Measurements from ENCODE around the gene BRD4.
A peak's percentile ranks its signal among the peaks of the same experiment; 100 is the strongest.

Gene BRD4

DNA sequence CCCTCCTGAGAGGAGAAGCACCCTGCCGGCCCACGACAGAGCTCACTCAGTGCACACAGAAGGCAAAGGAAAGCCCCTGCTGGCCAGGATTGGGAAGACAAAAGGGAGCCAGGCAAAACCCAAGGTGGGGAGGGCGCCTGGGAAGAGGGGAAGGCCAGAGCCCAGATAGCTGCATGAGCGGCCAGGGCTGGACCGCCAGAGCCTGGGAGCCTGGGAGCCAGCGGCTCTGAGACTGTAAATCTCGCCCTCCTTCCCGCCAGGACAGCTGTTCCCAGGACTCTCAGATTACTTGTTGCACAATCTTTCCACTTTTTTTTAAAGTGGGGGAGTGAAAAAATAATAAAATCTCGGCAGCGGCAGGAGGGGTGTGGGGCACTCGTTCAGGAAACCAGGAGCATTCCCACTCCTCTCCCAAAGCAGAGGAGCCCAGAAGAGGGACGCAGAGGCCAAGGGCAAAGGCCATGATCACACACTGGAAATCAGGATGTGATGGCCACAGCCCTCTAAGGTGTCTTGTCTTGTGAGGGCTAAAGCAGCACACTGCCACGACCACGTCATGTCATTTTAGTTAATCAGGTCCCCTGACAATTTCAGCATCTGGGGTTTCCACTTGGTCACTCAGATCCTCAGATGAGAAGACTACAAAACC is 80.5 kb downstream of the BRD4 start:
- FAIRE-seq: no peak
- TF ChIP-seq POLR2A (IDR thresholded peaks at IDR 0.05; ENCODE audit: low read depth, low read length): no peak
- DNase-seq (ENCODE audit: insufficient read length, low spot score): peak; percentile 63

DNA sequence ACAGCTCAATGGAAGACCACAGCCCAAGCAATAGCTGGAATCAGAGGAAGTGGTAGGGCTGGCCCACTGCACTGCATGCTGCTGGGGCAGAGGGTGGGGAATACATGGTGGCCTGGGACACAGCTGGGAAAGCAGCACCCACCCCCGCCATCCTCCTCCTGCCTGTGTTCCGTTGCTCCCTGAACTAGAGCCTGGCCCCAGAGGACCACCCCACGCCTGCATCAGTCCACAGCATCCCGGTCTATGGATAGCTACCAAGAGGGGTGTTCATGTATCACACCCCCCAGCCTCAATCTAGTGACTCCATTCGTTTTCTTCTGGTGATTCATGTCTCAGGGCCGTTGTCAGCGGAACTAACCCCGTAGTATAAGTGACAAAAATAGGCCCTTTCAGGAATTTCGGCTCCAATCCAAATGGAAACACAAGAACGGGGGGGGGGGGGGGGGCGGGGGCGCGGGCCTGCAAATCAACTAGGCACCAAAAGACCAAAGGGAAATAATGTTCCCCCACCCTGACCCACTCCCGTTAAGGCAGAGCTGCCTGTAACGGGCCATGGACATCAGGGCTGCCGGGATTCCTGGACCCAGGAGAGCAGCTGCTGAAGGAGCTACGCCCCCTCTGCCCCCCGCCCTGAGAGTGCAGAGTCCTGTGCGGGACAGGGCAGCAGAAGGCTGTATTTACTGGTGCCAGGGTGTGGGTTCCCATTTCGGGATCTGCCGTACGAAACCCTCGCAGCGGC is 81.2 kb downstream of the BRD4 start:
- FAIRE-seq (no peak), DNase-seq (ENCODE audit: insufficient read length, low spot score) (peak; percentile 55)
- peak; percentile 22; the same call in 1 of the 2 replicates for TF ChIP-seq POLR2A (IDR thresholded peaks at IDR 0.05; ENCODE audit: low read depth, low read length)

GRCh38 chr19:15250640-15250993 is 81.7 kb downstream of the BRD4 start:
- FAIRE-seq: no peak
- no peak for DNase-seq (ENCODE audit: insufficient read length, low spot score)
- TF ChIP-seq POLR2A (IDR thresholded peaks at IDR 0.05; ENCODE audit: low read depth, low read length): no peak

DNA sequence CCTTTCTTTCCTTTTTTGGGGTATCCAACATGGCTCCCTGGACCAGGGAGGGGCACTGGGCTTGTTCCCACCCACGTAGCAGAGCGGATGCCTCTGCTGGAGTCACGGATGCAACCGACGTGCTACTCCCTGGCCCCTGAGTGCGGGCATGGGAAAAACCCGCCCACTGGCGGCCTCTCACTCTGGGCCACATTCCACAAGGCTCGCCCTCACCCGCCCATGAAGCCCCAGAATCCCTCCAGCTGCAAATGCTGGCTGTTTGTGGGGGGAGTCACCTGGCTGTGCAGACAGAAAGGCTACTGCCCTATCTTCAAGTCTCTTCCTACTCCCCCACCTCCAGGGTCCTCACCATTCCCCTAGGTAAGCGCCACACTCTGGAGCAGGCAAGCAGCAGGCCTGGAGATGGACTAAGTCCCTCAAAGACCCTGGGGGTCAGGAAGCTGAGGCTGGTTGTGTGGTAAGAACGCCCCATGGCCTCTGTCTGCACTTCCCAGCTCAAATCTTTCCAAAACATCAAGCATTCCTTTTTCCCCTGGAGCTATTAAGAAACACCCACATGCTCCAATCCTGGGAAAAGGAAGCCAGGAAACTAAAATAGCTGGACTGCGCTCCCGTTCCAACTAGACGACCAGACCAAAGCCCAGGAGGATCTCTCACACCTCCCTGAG is 82.2 kb downstream of the BRD4 start:
- no peak for TF ChIP-seq POLR2A (IDR thresholded peaks at IDR 0.05; ENCODE audit: low read depth, low read length)
- peak; percentile 84 for DNase-seq (ENCODE audit: insufficient read length, low spot score)
- FAIRE-seq: no peak

DNA sequence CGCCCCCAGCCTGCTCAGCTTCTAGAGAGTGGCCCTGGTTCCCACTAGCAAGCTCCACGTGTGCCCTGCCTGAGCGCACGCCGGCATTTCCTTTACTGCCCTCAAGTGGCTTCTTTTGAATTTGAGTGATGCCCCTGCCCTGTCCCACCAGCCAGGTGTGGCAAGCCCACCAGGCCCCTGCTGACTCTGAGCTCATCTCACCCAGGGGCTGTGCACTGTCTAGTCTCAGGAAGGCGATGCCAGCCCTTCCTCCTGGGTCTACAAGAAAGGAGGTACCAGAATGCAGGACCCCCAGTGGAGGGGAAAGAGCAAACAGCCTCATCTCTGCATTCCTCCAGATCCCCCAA is 82.8 kb downstream of the BRD4 start:
- no peak for TF ChIP-seq POLR2A (IDR thresholded peaks at IDR 0.05; ENCODE audit: low read depth, low read length)
- DNase-seq (ENCODE audit: insufficient read length, low spot score): no peak
- no peak for FAIRE-seq

DNA sequence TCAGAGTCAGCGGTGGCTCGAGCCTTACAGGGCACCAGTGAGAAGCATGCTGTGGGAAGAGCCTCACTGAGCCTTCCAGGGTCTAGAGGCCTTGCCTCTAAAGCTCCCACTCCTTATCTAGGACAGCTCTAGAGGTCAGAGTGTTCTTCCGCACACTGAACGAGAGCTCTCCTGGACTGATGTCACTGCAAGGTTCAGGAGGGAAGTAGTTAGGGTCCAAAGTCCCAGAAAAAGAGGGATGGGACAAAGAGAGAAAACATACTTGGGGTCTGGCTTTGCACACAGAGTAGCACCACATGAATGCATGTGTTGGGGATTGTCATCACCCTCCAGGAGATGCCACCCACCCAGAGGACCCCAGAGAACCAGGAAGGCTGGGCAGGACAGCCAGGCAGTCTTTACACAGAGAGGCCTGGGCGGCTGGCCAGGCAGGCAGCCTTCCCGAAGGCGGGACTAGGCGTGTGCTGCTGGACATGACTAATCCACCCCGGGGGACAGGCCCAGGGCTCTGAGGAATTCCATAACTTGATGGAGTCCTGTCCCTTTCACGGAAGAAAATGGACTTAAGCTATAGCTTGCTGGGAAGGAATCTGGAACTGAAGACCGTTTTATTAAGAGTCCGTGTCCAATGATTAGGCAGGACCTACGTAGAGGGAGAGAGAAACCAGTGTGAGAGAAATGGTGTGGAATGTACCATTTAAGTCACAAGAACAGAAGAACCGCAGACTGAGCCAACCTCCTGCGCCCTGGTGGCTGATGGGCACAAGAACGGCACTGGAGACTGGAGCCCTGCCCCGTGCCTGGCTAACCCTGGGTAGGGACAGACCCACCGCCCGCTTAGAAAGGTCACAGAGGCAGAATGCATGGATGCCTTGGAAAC is 83.5 kb downstream of the BRD4 start:
- DNase-seq (ENCODE audit: insufficient read length, low spot score) (peak; percentile 98), FAIRE-seq (no peak)
- no peak for TF ChIP-seq POLR2A (IDR thresholded peaks at IDR 0.05; ENCODE audit: low read depth, low read length)

GRCh38 chr19:15248106-15248505 is 84.2 kb downstream of the BRD4 start:
- no peak for DNase-seq (ENCODE audit: insufficient read length, low spot score)
- no peak for FAIRE-seq
- TF ChIP-seq POLR2A (IDR thresholded peaks at IDR 0.05; ENCODE audit: low read depth, low read length): no peak

DNA sequence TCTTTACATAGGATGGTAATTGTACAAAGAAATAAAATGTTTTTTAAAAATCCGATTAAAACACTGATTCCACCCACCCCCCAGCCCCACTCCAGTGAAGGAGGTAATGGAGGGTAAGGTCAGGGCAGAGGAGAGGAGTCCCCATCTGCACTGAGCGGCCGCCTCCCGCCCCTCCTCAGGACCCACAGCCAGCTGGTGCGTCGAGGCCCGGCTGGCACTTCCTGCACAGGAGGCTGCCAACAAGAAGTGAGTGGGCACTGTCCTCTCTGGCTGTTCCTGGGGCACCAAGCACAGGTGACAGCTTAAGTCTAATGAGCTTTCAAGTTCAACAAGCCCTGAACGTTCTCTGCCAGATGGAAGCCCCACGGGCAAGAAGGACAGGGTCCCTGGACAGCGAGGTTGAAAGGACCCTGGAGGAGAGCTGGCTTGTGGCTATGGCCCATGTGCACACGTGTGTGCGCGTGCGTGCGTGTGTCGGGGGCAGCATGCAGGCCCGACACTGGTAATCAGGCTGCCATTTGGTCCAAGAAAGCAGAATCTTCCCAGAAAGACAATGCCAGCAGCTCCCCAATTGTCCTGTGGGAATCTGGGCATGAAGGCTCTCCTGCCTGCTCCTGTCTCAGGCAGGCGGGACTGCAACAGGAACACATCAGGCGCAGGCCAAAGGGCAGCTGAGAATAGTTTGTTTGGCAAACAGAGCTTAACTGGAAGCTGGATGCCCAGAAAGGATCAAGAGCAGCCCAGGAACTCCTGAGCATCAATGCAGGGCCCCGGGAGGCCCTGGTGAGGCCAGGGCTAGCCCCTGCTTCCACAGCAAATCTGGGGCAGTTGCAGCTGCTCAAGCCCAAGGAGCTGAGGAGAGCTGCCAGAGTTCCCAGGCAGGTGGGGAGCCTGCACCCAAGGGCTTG is 85.0 kb downstream of the BRD4 start:
- TF ChIP-seq POLR2A (IDR thresholded peaks at IDR 0.05; ENCODE audit: low read depth, low read length): no peak
- FAIRE-seq (no peak), DNase-seq (ENCODE audit: insufficient read length, low spot score) (no peak)

DNA sequence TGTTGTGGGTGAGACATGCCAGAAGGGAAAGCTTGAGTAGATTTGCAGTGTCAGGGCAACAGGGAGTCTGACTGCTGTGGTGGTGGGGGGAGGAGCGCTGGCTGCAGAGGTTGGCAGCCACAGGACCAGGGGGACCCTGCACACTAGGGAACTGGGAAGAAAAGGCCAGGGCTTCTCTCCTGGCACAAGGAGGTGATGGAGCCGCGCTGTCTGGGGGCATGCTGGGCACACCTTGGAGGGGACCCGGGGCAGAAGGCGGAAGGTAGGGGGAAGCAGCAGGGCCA is 86.2 kb downstream of the BRD4 start:
- FAIRE-seq (no peak), DNase-seq (ENCODE audit: insufficient read length, low spot score) (no peak)
- TF ChIP-seq POLR2A (IDR thresholded peaks at IDR 0.05; ENCODE audit: low read depth, low read length): no peak

DNA sequence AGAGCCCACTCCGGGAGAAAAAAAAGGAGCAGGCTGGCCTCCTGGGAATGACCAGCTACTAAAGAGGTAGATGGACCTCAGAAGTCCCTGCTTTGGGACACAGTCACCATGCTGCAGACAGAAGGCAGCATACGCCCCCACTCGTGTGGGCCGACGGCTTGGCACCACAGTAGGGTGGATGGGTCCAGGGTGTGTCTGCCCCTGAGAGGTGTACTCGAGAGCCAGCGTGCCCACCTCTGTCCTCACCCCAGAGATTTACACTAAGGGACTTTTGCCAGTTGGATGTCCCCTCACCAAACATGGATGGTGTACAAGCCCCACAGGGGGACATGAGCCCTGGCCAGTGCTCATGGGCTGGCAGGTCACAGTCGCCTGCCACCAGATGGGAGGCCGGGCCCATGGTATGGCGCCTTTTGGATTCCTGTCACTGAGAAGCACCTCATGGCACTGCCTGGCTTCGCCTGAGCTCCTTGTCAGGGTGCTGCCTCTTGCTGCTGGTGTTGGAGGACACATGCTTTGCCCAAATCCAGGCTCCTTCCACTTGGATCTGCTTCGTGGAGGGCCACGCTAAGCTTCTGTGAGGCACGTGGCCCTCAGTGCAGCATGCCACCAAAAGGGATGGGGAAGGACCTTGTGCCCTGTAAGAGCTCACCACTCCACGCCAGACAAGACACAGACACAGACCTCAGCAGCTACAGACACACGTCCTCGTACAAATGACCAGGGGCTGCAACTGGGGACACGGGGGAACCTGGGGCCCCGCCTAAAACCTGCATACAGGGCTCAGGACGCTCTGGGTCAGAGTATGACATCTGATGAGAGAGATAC is 86.8 kb downstream of the BRD4 start:
- no peak for DNase-seq (ENCODE audit: insufficient read length, low spot score)
- no peak for FAIRE-seq
- no peak for TF ChIP-seq POLR2A (IDR thresholded peaks at IDR 0.05; ENCODE audit: low read depth, low read length)

- TF ChIP-seq POLR2A (IDR thresholded peaks at IDR 0.05; ENCODE audit: low read depth, low read length): no peak
- FAIRE-seq (no peak), DNase-seq (ENCODE audit: insufficient read length, low spot score) (no peak)
Observed at GRCh38 chr19:15244808-15245207, 87.5 kb downstream of the BRD4 start.

- FAIRE-seq (no peak), DNase-seq (ENCODE audit: insufficient read length, low spot score) (no peak)
- TF ChIP-seq POLR2A (IDR thresholded peaks at IDR 0.05; ENCODE audit: low read depth, low read length): no peak
Observed at GRCh38 chr19:15244106-15244803, 88.1 kb downstream of the BRD4 start.
